CD14-positive monocyte (primary cell): ENCODE data around the gene CLASP1. TPM values are rescaled to one million over a fixed set of nuclear protein-coding genes. Genes with fewer than 3 reads are reported as not detected.

Experiments
- DNase-seq, 3 donors: peaks; one replicate each; pipeline ENCODE4 v3.0.0-alpha.2; 2011 to 2022
- H2AFZ ChIP-seq: 2 replicates; pipeline ENCODE4 v1.6.0; 2012; ENCODE audit warnings: mild to moderate bottlenecking, low read depth, low read length, inconsistent platforms; ENCODE audit not compliant: insufficient read depth, poor library complexity, severe bottlenecking
- H3K27ac ChIP-seq, 2 donors: 1 replicate in 1 of 2; 2 replicates in 1 of 2; pipeline ENCODE4 v1.5.1; 2012 to 2013; ENCODE audit warnings: low read length in 2 of 2, control low read depth in 1 of 2, inconsistent platforms in 1 of 2, low read depth in 1 of 2, mild to moderate bottlenecking in 1 of 2
- H3K27me3 ChIP-seq, 2 donors: one replicate each; pipeline versions ENCODE4 v1.6.0 to v1.6.1; 2011 to 2013; ENCODE audit warnings: low read length in 2 of 2; ENCODE audit not compliant: control insufficient read depth in 2 of 2, insufficient read depth in 2 of 2
- H3K36me3 ChIP-seq, 2 donors: replicated peaks in 1 of 2; 1 replicate in 1 of 2; 2 replicates in 1 of 2; pipeline versions ENCODE4 v1.5.1 to v1.6.1; 2012 to 2013; ENCODE audit warnings: low read length in 2 of 2, control low read depth in 1 of 2, inconsistent platforms in 1 of 2, mild to moderate bottlenecking in 1 of 2; ENCODE audit not compliant: insufficient read depth in 2 of 2, control insufficient read depth in 1 of 2
- H3K4me1 ChIP-seq, 2 donors: 1 replicate in 1 of 2; 2 replicates in 1 of 2; pipeline versions ENCODE4 v1.5.1 to v1.6.1; 2012 to 2013; ENCODE audit warnings: low read length in 2 of 2, control low read depth in 1 of 2, inconsistent platforms in 1 of 2, mild to moderate bottlenecking in 1 of 2, moderate library complexity in 1 of 2; ENCODE audit not compliant: insufficient read depth in 2 of 2, control insufficient read depth in 1 of 2
- H3K4me2 ChIP-seq: replicated peaks from 2 replicates; pipeline ENCODE3; 2012; ENCODE audit warnings: low read length, moderate library complexity, mild to moderate bottlenecking; ENCODE audit not compliant: poor library complexity, severe bottlenecking; ENCODE audit errors: extremely low read depth
- H3K4me3 ChIP-seq, 3 experiments: fragments of 200-600 bp in 1 of 3; sonication (generic) in 1 of 3; replicated peaks in 1 of 3; 1 replicate in 2 of 3; 2 replicates in 1 of 3; pipeline ENCODE4 v1.5.1; 2011 to 2013; ENCODE audit warnings: low read length in 3 of 3, mild to moderate bottlenecking in 3 of 3, control low read depth in 2 of 3, low read depth in 2 of 3, inconsistent platforms in 1 of 3, moderate library complexity in 1 of 3
- H3K79me2 ChIP-seq: 2 replicates; pipeline ENCODE4 v1.6.0; 2012; ENCODE audit warnings: mild to moderate bottlenecking, control low read depth, inconsistent platforms, low read length, moderate library complexity; ENCODE audit not compliant: insufficient read depth
- H3K9ac ChIP-seq: 2 replicates; pipeline ENCODE4 v1.6.0; 2017; ENCODE audit warnings: low read length, mild to moderate bottlenecking; ENCODE audit not compliant: insufficient read depth, poor library complexity, severe bottlenecking
- H3K9me3 ChIP-seq, 2 donors: replicated peaks in 1 of 2; 1 replicate in 1 of 2; 2 replicates in 1 of 2; pipeline versions ENCODE4 v1.5.1 to v1.6.1; 2012 to 2013; ENCODE audit warnings: low read length in 2 of 2, control low read depth in 1 of 2; ENCODE audit not compliant: control insufficient read depth in 1 of 2, insufficient read depth in 1 of 2
- H4K20me1 ChIP-seq: 2 replicates; pipeline ENCODE4 v1.6.0; 2012; ENCODE audit warnings: mild to moderate bottlenecking, low read length, control low read depth, moderate library complexity; ENCODE audit not compliant: insufficient read depth
- H3K27ac Mint-ChIP-seq, 7 donors: one replicate each; pipeline ENCODE4 v1.8.0; 2020; ENCODE audit warnings: mild to moderate bottlenecking in 7 of 7, mixed read lengths in 7 of 7, moderate library complexity in 6 of 7, inconsistent platforms in 2 of 7
- H3K27me3 Mint-ChIP-seq, 3 donors: one replicate each; pipeline ENCODE4 v1.8.0; 2021 to 2022; ENCODE audit warnings: low read depth in 3 of 3, mild to moderate bottlenecking in 3 of 3, mixed read lengths in 3 of 3, moderate library complexity in 3 of 3, inconsistent platforms in 1 of 3
- H3K36me3 Mint-ChIP-seq, 2 donors: one replicate each; pipeline ENCODE4 v1.8.0; 2020; ENCODE audit warnings: mixed read lengths in 2 of 2, inconsistent platforms in 1 of 2, mild to moderate bottlenecking in 1 of 2
- H3K4me1 Mint-ChIP-seq: one replicate; pipeline ENCODE4 v1.8.0; 2020; ENCODE audit warnings: mild to moderate bottlenecking, mixed read lengths
- H3K4me3 Mint-ChIP-seq, 2 donors: one replicate each; pipeline ENCODE4 v1.8.0; 2020; ENCODE audit warnings: mild to moderate bottlenecking in 2 of 2, mixed read lengths in 2 of 2, moderate library complexity in 1 of 2
- H3K9me3 Mint-ChIP-seq, 7 donors: one replicate each; pipeline ENCODE4 v1.8.0; 2020 to 2022; ENCODE audit warnings: mixed read lengths in 7 of 7, mild to moderate bottlenecking in 6 of 7, moderate library complexity in 6 of 7, inconsistent platforms in 2 of 7
- WGBS: methylation state at CpG from one replicate; pipeline ENCODE4 v1.1.5; 2013; ENCODE audit warnings: missing lambda C conversion rate; ENCODE audit not compliant: insufficient coverage; 5-methylcytosine and 5-hydroxymethylcytosine counted together
- intact Hi-C, 2 donors: fragments of 100-400 bp; cut with micrococcal nuclease; formaldehyde crosslinking; loops; one replicate each; pipeline versions ENCODE4 v1.15.0 to v1.15.1; 2023
- polyA plus RNA-seq, 3 donors: library from polyadenylated mRNA; depleted of rRNA in 1 of 3; unstranded in 2 of 3; stranded (reverse) in 1 of 3; fragments of 300-500 nt in 2 of 3; fragments of >200 nt in 1 of 3; fragmentation: Illumina TruSeq in 2 of 3; gene quantifications; 1 replicate in 2 of 3; 2 replicates in 1 of 3; pipeline ENCODE4 v1.2.3, GENCODE V29; 2012 to 2021
- TF ChIP-seq, protein P1 (sequence below): fragments of 200-600 bp; IDR thresholded peaks from one replicate; pipeline ENCODE4 v1.8.0; 2022; ENCODE audit warnings: antibody characterized with exemption, mild to moderate bottlenecking

CLASP1 gene
- polyA plus RNA-seq, 3 donors, result 4.8 to 8.1 (median 7.6) TPM

DNA sequence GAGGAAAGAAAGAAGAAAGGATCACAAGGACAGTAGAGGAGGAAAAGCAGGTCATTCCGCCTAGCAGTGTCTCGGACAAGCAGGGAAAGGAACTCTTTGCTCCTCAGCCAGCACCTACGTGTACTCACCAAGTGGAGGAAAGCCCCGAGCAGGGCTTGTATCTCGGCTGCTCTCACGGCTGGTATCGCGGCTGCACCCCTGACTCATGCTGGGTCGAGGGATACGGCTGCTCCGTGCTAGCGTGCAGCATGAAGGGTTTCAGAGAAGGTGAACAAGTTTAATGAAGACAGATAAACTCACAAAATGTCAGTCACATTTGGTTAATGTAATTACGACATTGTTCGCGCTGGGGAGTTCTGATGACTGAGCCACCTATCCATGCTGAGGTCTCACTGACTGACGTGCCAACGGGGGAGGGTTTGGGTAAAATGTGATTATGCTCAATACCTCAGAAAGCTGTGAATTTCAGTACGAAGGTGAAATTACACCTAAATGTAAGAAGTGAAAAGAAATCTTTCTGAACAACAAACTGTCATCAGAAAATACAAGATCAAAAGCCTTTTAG is 230.7 kb downstream of the CLASP1 start:
- Histone ChIP-seq H4K20me1 (no peaks in the 10 kb centered on the region), H3K4me3 (no peak overlapping the region), H3K9ac (no peak overlapping the region), H2AFZ (no peak overlapping the region), H3K79me2 (no peaks in the 10 kb centered on the region), H3K9me3 (no peaks in the 10 kb centered on the region), H3K4me2 (no peak overlapping the region), H3K27ac (no peak overlapping the region), H3K36me3 (peaks cover 46 to 95% of the 10 kb centered on the region in 2 donors), H3K4me1 (no peaks in the 10 kb centered on the region), H3K27me3 (no peaks in the 10 kb centered on the region)
- no peak overlapping the region for H3K27ac Mint-ChIP-seq
- H3K4me3 Mint-ChIP-seq, result no peak overlapping the region
- TF ChIP-seq, protein P1, sequence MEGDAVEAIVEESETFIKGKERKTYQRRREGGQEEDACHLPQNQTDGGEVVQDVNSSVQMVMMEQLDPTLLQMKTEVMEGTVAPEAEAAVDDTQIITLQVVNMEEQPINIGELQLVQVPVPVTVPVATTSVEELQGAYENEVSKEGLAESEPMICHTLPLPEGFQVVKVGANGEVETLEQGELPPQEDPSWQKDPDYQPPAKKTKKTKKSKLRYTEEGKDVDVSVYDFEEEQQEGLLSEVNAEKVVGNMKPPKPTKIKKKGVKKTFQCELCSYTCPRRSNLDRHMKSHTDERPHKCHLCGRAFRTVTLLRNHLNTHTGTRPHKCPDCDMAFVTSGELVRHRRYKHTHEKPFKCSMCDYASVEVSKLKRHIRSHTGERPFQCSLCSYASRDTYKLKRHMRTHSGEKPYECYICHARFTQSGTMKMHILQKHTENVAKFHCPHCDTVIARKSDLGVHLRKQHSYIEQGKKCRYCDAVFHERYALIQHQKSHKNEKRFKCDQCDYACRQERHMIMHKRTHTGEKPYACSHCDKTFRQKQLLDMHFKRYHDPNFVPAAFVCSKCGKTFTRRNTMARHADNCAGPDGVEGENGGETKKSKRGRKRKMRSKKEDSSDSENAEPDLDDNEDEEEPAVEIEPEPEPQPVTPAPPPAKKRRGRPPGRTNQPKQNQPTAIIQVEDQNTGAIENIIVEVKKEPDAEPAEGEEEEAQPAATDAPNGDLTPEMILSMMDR, result no peak
- WGBS, result 98% methylated on average over 11 of the region's 18 CpGs
- peaks cover 0 to 2% (median 0%) of the 10 kb centered on the region in 3 donors for H3K27me3 Mint-ChIP-seq
- intact Hi-C loops, result no loop called here
- no peaks in the 10 kb centered on the region for H3K4me1 Mint-ChIP-seq
- DNase-seq, result no peak
- peaks cover 58 to 72% of the 10 kb centered on the region in 2 donors for H3K36me3 Mint-ChIP-seq
- H3K9me3 Mint-ChIP-seq, result no peaks in the 10 kb centered on the region

DNA sequence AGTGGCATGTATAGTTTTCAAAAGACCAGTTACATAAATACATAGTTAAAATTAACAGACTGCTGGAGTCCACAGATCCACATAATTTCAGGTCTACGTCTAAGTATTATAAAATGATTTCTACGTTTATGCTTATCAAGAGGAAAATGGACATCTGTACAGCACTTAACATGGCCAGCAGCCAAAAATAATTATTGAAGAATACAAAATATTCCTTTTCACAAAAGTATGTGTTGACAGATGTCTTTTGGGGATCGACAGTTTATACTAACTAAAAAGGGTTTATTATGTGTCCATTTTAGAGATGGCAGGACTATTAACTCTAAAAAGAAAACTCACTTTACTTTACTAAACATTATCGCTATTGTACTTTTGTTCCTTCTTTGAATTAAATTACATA is 231.4 kb downstream of the CLASP1 start:
- Histone ChIP-seq H2AFZ (no peak overlapping the region), H3K9ac (no peak overlapping the region), H3K79me2 (no peaks in the 10 kb centered on the region), H3K4me2 (no peak overlapping the region), H3K36me3 (peaks cover 45 to 97% of the 10 kb centered on the region in 2 donors), H4K20me1 (no peaks in the 10 kb centered on the region), H3K4me1 (no peaks in the 10 kb centered on the region), H3K9me3 (no peaks in the 10 kb centered on the region), H3K4me3 (no peak overlapping the region), H3K27ac (no peak overlapping the region), H3K27me3 (no peaks in the 10 kb centered on the region)
- peaks cover 0 to 2% (median 0%) of the 10 kb centered on the region in 3 donors for H3K27me3 Mint-ChIP-seq
- peaks cover 57 to 73% of the 10 kb centered on the region in 2 donors for H3K36me3 Mint-ChIP-seq
- no peak for DNase-seq
- H3K27ac Mint-ChIP-seq, result no peak overlapping the region
- H3K4me1 Mint-ChIP-seq, result no peaks in the 10 kb centered on the region
- intact Hi-C loops, result no loop called here
- H3K9me3 Mint-ChIP-seq, result no peaks in the 10 kb centered on the region
- no peak overlapping the region for H3K4me3 Mint-ChIP-seq
- TF ChIP-seq, protein P1, result no peak
- WGBS, result no CpG with 5 or more reads among the region's 4 CpGs
